Parathyroid adenoma (tissue), 2 donors: ENCODE results near the gene KIF22.

Experiments
- H2AFZ ChIP-seq: fragments of 300-600 bp; sonication (generic); one replicate; pipeline ENCODE4 v1.7.0; 2017; ENCODE audit warnings: antibody characterized with exemption, mild to moderate bottlenecking
- H3K27ac ChIP-seq: fragments of 300-600 bp; sonication (generic); one replicate; pipeline ENCODE4 v1.7.0; 2017
- H3K27me3 ChIP-seq: fragments of 300-600 bp; sonication (generic); one replicate; pipeline ENCODE4 v1.7.0; 2017; ENCODE audit warnings: low read length; ENCODE audit not compliant: control insufficient read depth, insufficient read depth
- H3K36me3 ChIP-seq: fragments of 300-600 bp; sonication (generic); one replicate; pipeline ENCODE4 v1.7.0; 2017; ENCODE audit warnings: low read length; ENCODE audit not compliant: control insufficient read depth, insufficient read depth
- H3K4me1 ChIP-seq: fragments of 300-600 bp; sonication (generic); one replicate; pipeline ENCODE4 v1.7.0; 2017; ENCODE audit warnings: control low read depth
- H3K4me2 ChIP-seq: fragments of 300-600 bp; sonication (generic); one replicate; pipeline ENCODE4 v1.7.0; 2017; ENCODE audit warnings: low read length
- H3K4me3 ChIP-seq: fragments of 300-600 bp; sonication (generic); one replicate; pipeline ENCODE4 v1.7.0; 2017; ENCODE audit warnings: low read depth, low read length
- H3K79me2 ChIP-seq: fragments of 300-600 bp; sonication (generic); one replicate; pipeline ENCODE4 v1.7.0; 2017; ENCODE audit warnings: control low read depth
- H3K9ac ChIP-seq: fragments of 300-600 bp; sonication (generic); one replicate; pipeline ENCODE4 v1.7.0; 2017; ENCODE audit warnings: mild to moderate bottlenecking
- H3K9me3 ChIP-seq: fragments of 300-600 bp; sonication (generic); one replicate; pipeline ENCODE4 v1.7.0; 2017; ENCODE audit warnings: low read length; ENCODE audit not compliant: control insufficient read depth
- CTCF ChIP-seq: fragments of 300-600 bp; sonication (generic); IDR thresholded peaks from one replicate; pipeline ENCODE4 v1.7.0; 2017; ENCODE audit warnings: antibody characterized with exemption, mild to moderate bottlenecking
- donor health status: primary hyperparathyroidism.

Gene KIF22

GRCh38 chr16:29824589-29825144, 34.1 kb downstream of the KIF22 start:
- H3K27ac ChIP-seq = peak overlapping the region; percentile 26
- H3K79me2 ChIP-seq = peaks cover 63% of the 10 kb centered on the region
- no peak overlapping the region for H3K9ac ChIP-seq
- no peak overlapping the region for H3K4me2 ChIP-seq
- H3K27me3 ChIP-seq = no peaks in the 10 kb centered on the region
- H3K4me1 ChIP-seq = peaks cover 14% of the 10 kb centered on the region
- no peak for TF ChIP-seq CTCF
- H3K9me3 ChIP-seq = no peaks in the 10 kb centered on the region
- H3K4me3 ChIP-seq = no peak overlapping the region
- no peaks in the 10 kb centered on the region for H3K36me3 ChIP-seq
- H2AFZ ChIP-seq = no peak overlapping the region

- Histone ChIP-seq H3K27ac (peak overlapping the region; percentile 26), H3K4me1 (peaks cover 14% of the 10 kb centered on the region), H3K4me2 (no peak overlapping the region), H2AFZ (no peak overlapping the region), H3K9ac (no peak overlapping the region), H3K36me3 (no peaks in the 10 kb centered on the region), H3K4me3 (no peak overlapping the region), H3K79me2 (peaks cover 70% of the 10 kb centered on the region), H3K9me3 (no peaks in the 10 kb centered on the region), H3K27me3 (no peaks in the 10 kb centered on the region)
- TF ChIP-seq CTCF = no peak
These were observed 34.8 kb downstream of the KIF22 start for GRCh38 chr16:29825145-29826044.

- peaks cover 72% of the 10 kb centered on the region for H3K79me2 ChIP-seq
- no peak overlapping the region for H3K4me3 ChIP-seq
- H3K9me3 ChIP-seq = no peaks in the 10 kb centered on the region
- H3K27ac ChIP-seq = no peak overlapping the region
- H3K36me3 ChIP-seq = no peaks in the 10 kb centered on the region
- H3K27me3 ChIP-seq = no peaks in the 10 kb centered on the region
- H3K4me2 ChIP-seq = no peak overlapping the region
- H3K4me1 ChIP-seq = peaks cover 12% of the 10 kb centered on the region
- H3K9ac ChIP-seq = no peak overlapping the region
- no peak for TF ChIP-seq CTCF
- H2AFZ ChIP-seq = no peak overlapping the region
These were observed 35.8 kb downstream of the KIF22 start for GRCh38 chr16:29826342-29826695.

- H3K27ac ChIP-seq = no peak overlapping the region
These were observed 40.2 kb downstream of the KIF22 start for GRCh38 chr16:29830774-29831173.

More at GRCh38 chr16:29830774-29831173, 40.2 kb downstream of the KIF22 start:
- Histone ChIP-seq H3K4me3 (no peak overlapping the region), H3K4me2 (no peak overlapping the region), H3K36me3 (no peaks in the 10 kb centered on the region), H3K4me1 (no peaks in the 10 kb centered on the region), H3K79me2 (peaks cover 42% of the 10 kb centered on the region), H2AFZ (no peak overlapping the region), H3K27me3 (no peaks in the 10 kb centered on the region), H3K9ac (no peak overlapping the region), H3K9me3 (no peaks in the 10 kb centered on the region)
- no peak for TF ChIP-seq CTCF
